PC-3 (cell line): ENCODE measurements around the gene DLG2. TPM values are rescaled to one million over a fixed set of nuclear protein-coding genes. Genes with fewer than 3 reads are reported as not detected.

Experiments used
- ATAC-seq: fragments of 200-7000 bp; cut with Tn5 transposase; 2 replicates; pipeline ENCODE4 v1.9.1; 2020; ENCODE audit warnings: mild to moderate bottlenecking, moderate library complexity
- BruUV-seq: library from RNA; stranded (reverse); fragments of 400-500 nt; replicated peaks from 2 replicates; lab custom pipeline; 2021; lab: Mats Ljungman, UMichigan
- CTCF ChIA-PET: fragments of 300-600 bp; sonication (Branson Sonifier 250); formaldehyde crosslinking; loops from one replicate; lab custom pipeline; 2022; ENCODE audit warnings: antibody characterized with exemption; lab: Charles Lee
- POLR2A ChIA-PET: fragments of 300-600 bp; sonication (Branson Sonifier 250); formaldehyde crosslinking; loops from one replicate; lab custom pipeline; 2022; ENCODE audit warnings: antibody characterized with exemption; ENCODE audit not compliant: unreplicated experiment; lab: Charles Lee
- DNase-seq: peaks from one replicate; pipeline ENCODE4 v3.0.0-alpha.2; 2015
- H2AFZ ChIP-seq: fragments of 300-600 bp; sonication (generic); 2 replicates; pipeline ENCODE4 v1.6.0; 2016; ENCODE audit warnings: antibody characterized with exemption, low read length
- H3F3A ChIP-seq: fragments of 300-600 bp; sonication (generic); one replicate; pipeline ENCODE4 v1.6.0; 2017; ENCODE audit warnings: antibody characterized with exemption, low read length, control low read depth, mild to moderate bottlenecking; ENCODE audit not compliant: unreplicated experiment
- H3K27ac ChIP-seq: fragments of 300-600 bp; sonication (generic); 2 replicates; pipeline ENCODE4 v1.5.1; 2016; ENCODE audit warnings: mild to moderate bottlenecking, low read length
- H3K27me3 ChIP-seq: fragments of 300-600 bp; sonication (generic); 2 replicates; pipeline ENCODE4 v1.6.1; 2016; ENCODE audit warnings: low read length, mixed read lengths
- H3K36me3 ChIP-seq: fragments of 300-600 bp; sonication (generic); 2 replicates; pipeline ENCODE4 v1.6.1; 2016; ENCODE audit warnings: low read depth, mixed run types, low read length, mixed read lengths
- H3K4me1 ChIP-seq: fragments of 300-600 bp; sonication (generic); 2 replicates; pipeline ENCODE4 v1.5.1; 2016; ENCODE audit warnings: low read length; ENCODE audit not compliant: insufficient read depth
- H3K4me2 ChIP-seq: fragments of 300-600 bp; sonication (generic); 2 replicates; pipeline ENCODE4 v1.6.0; 2016; ENCODE audit warnings: low read length
- H3K4me3 ChIP-seq: fragments of 300-600 bp; sonication (generic); 2 replicates; pipeline ENCODE4 v1.5.1; 2016; ENCODE audit warnings: mild to moderate bottlenecking, low read length, mixed read lengths
- H3K79me2 ChIP-seq: fragments of 300-600 bp; sonication (generic); 2 replicates; pipeline ENCODE4 v1.6.1; 2017; ENCODE audit warnings: low read length, mixed read lengths
- H3K9ac ChIP-seq: fragments of 300-600 bp; sonication (generic); 2 replicates; pipeline ENCODE4 v1.6.0; 2016; ENCODE audit warnings: mild to moderate bottlenecking, low read length
- H3K9me2 ChIP-seq: fragments of 300-600 bp; sonication (generic); replicated peaks from 2 replicates; pipeline ENCODE4 v1.6.1; 2016; ENCODE audit warnings: mixed run types, low read length, mixed read lengths
- H3K9me3 ChIP-seq: fragments of 300-600 bp; sonication (generic); 2 replicates; pipeline ENCODE4 v1.6.1; 2016; ENCODE audit warnings: low read length, mixed read lengths
- H4K20me1 ChIP-seq: fragments of 300-600 bp; sonication (generic); 2 replicates; pipeline ENCODE4 v1.6.1; 2016; ENCODE audit warnings: low read length, mixed read lengths
- EZH2 ChIP-seq: fragments of 300-600 bp; sonication (generic); IDR thresholded peaks from one replicate; pipeline ENCODE4 v1.6.1; 2017; ENCODE audit warnings: antibody characterized with exemption, mild to moderate bottlenecking, low read length; ENCODE audit not compliant: unreplicated experiment
- EZH2phosphoT487 ChIP-seq: fragments of 300-600 bp; sonication (generic); IDR thresholded peaks from 2 replicates; pipeline ENCODE4 v1.6.1; 2018; ENCODE audit warnings: mild to moderate bottlenecking, antibody characterized with exemption, low read length, borderline replicate concordance
- intact Hi-C: fragments of 100-400 bp; cut with micrococcal nuclease; formaldehyde crosslinking; loops from 2 replicates; pipeline ENCODE4 v1.9.0; 2023
- total RNA-seq: library from RNA; depleted of rRNA; stranded (reverse); fragments of >200 nt; gene quantifications from 2 replicates; pipeline ENCODE4 v1.2.3, GENCODE V29; 2014
- TF ChIP-seq, protein P1 (sequence below): fragments of 300-600 bp; sonication (generic); conservative IDR thresholded peaks from 2 replicates; pipeline ENCODE4 v1.5.1; 2017; ENCODE audit warnings: antibody characterized with exemption, low read depth, mild to moderate bottlenecking, low read length

DLG2 gene
- total RNA-seq, 1 experiment from 2014 or later, result 0.58 TPM

DNA sequence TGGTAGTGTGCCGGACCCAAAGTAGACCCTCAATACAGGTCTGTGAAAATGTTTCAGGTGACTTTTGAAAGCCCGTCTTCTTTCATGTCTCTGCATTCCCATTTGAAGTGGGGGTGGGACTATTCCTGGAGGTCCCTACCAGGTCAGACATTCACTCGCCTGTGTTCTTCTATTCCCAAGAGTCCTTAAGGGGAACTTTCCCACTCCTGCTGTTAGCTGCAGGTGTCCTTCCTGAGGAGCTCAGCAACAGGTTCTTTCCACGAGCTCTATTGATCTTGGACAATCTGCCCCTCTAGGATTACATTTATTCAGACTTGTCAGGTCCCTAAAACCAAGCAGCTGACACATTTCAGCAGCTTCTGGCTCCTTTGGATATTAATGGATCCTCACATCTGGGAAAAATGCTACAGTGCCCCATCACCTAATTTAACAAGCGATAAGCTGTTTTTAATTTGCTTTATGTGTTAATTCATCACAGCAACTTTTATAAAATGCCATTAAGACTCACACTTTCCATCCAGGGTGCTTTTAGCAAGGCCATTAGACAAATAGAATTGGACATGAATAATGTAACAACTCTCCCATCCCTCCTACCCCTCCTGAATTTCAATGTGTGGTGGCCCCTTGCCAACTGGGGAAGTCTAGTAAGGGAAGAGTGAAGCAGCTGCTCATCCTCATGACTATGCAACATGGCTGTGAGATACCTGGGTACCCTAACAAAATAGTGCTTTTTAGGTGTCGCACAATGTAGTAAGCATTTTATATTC lies 2081.5 kb downstream of the DLG2 start:
- no peak overlapping the region for H3K9ac ChIP-seq
- H3K79me2 ChIP-seq, result no peaks in the 10 kb centered on the region
- intact Hi-C loops, result no loop called here
- no peaks in the 10 kb centered on the region for H3F3A ChIP-seq
- no peaks in the 10 kb centered on the region for H3K9me3 ChIP-seq
- H3K27ac ChIP-seq, result no peak overlapping the region
- no peak overlapping the region for H2AFZ ChIP-seq
- ChIA-PET POLR2A (no interaction called here), CTCF (no interaction called here)
- H3K4me2 ChIP-seq, result no peak overlapping the region
- ATAC-seq (no peak), DNase-seq (no peak)
- no peaks in the 10 kb centered on the region for H3K4me1 ChIP-seq
- TF ChIP-seq EZH2phosphoT487 (no peak), EZH2 (no peak)
- TF ChIP-seq, protein P1, sequence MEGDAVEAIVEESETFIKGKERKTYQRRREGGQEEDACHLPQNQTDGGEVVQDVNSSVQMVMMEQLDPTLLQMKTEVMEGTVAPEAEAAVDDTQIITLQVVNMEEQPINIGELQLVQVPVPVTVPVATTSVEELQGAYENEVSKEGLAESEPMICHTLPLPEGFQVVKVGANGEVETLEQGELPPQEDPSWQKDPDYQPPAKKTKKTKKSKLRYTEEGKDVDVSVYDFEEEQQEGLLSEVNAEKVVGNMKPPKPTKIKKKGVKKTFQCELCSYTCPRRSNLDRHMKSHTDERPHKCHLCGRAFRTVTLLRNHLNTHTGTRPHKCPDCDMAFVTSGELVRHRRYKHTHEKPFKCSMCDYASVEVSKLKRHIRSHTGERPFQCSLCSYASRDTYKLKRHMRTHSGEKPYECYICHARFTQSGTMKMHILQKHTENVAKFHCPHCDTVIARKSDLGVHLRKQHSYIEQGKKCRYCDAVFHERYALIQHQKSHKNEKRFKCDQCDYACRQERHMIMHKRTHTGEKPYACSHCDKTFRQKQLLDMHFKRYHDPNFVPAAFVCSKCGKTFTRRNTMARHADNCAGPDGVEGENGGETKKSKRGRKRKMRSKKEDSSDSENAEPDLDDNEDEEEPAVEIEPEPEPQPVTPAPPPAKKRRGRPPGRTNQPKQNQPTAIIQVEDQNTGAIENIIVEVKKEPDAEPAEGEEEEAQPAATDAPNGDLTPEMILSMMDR, result no peak
- no peaks in the 10 kb centered on the region for H4K20me1 ChIP-seq
- no peak overlapping the region for H3K4me3 ChIP-seq
- no peaks in the 10 kb centered on the region for H3K9me2 ChIP-seq
- H3K36me3 ChIP-seq, result no peaks in the 10 kb centered on the region
- H3K27me3 ChIP-seq, result peaks cover 13% of the 10 kb centered on the region
- no TSS peak for BruUV-seq

DNA sequence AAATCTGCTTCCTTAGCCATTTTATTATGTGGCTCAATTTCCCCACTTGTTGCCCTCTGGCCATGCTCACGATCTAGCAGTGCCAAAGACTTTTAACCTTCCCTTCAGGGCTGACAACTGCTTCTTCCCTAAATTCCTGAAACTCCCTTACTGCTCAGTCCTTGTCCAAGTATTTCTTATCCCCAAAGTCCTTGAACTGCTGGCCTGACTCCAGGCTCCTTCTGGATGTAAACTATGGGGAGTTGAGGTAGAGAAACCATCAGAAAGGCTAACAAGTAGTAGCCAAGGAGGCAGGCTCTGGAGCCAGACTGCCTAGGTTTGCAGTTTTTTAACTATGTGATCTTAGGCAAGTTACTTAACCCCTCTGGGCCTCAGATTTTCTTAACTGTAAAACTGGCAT lies 2082.3 kb downstream of the DLG2 start:
- H3K9ac ChIP-seq, result no peak overlapping the region
- no peaks in the 10 kb centered on the region for H3K4me1 ChIP-seq
- H3K9me2 ChIP-seq, result no peaks in the 10 kb centered on the region
- POLR2A ChIA-PET, result no interaction called here
- CTCF ChIA-PET, result no interaction called here
- H3K79me2 ChIP-seq, result no peaks in the 10 kb centered on the region
- DNase-seq (no peak), ATAC-seq (no peak)
- intact Hi-C loops, result no loop called here
- H3K4me3 ChIP-seq, result no peak overlapping the region
- no peak overlapping the region for H3K4me2 ChIP-seq
- no peaks in the 10 kb centered on the region for H3F3A ChIP-seq
- BruUV-seq, result no TSS peak
- peaks cover 21% of the 10 kb centered on the region for H3K27me3 ChIP-seq
- no peak overlapping the region for H2AFZ ChIP-seq
- H4K20me1 ChIP-seq, result no peaks in the 10 kb centered on the region
- no peak overlapping the region for H3K27ac ChIP-seq
- no peaks in the 10 kb centered on the region for H3K9me3 ChIP-seq
- no peaks in the 10 kb centered on the region for H3K36me3 ChIP-seq
- TF ChIP-seq, protein P1, result no peak
- TF ChIP-seq EZH2phosphoT487, result no peak
- TF ChIP-seq EZH2, result no peak

DNA sequence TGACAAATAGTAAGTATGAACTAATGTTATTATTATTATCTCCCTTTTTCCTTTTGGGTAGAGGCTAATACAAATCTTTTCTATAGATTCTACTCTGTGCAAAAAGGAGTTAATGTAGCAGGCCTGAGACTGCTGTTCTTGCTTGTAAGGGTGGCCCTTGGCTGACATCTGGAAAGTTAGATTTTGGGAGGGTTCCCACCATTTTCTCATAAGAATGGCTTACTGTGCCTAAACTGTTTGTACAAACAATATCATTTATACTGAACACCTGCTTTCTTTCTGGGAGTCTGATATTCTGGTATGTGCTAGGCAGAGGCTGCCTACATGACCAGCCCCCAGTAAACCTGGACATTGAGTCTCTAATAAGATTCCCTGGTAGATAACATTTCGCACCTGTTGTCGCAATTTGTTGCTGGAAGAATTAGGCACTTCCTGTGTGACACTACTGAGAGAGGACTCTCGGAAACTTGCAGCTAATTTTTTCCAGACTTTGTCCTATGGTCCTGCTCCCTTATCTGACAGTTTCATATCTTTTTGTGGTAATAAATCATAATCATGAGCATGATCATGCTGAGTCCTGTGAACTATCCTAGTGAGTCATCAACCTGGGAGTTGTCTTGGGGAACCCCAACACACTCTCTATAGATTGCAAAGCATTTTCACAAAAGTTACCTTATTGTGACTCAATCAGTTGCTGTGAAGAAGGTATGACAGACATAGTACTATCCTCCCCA lies 2083.3 kb downstream of the DLG2 start:
- TF ChIP-seq, protein P1, result no peak
- no peak for TF ChIP-seq EZH2
- TF ChIP-seq EZH2phosphoT487, result no peak
- Histone ChIP-seq H3K4me2 (no peak overlapping the region), H3K4me1 (no peaks in the 10 kb centered on the region), H2AFZ (no peak overlapping the region), H3K9ac (no peak overlapping the region), H3K79me2 (no peaks in the 10 kb centered on the region), H3K4me3 (no peak overlapping the region), H3K27ac (no peak overlapping the region), H3F3A (no peaks in the 10 kb centered on the region), H4K20me1 (no peaks in the 10 kb centered on the region), H3K27me3 (peaks cover 24% of the 10 kb centered on the region), H3K9me3 (no peaks in the 10 kb centered on the region), H3K9me2 (no peaks in the 10 kb centered on the region), H3K36me3 (no peaks in the 10 kb centered on the region)
- intact Hi-C loops, result no loop called here
- POLR2A ChIA-PET, result no interaction called here
- no TSS peak for BruUV-seq
- DNase-seq (no peak), ATAC-seq (no peak)
- CTCF ChIA-PET, result no interaction called here
